Kidney (tissue), 14 donors: ENCODE data around the gene SLC6A3. TPM values are rescaled to one million over a fixed set of nuclear protein-coding genes. Genes with fewer than 3 reads are reported as not detected.
A peak's percentile ranks its signal among the peaks of the same experiment; 100 is the strongest.
"Not testable (repeated sequence)": the region's sequence is repeated elsewhere in the genome, so short reads cannot be mapped to it uniquely, and the experiment has no call there.

Source experiments
- DNase-seq, 5 donors: peaks; one replicate each; pipeline ENCODE4 v3.0.0-alpha.2; 2013 to 2020
- FAIRE-seq: peaks from 2 replicates; lab custom pipeline; 2012; peaks lifted over from hg19 to GRCh38; lab: Jason Lieb, UNC
- H3K27ac ChIP-seq, 2 donors: one replicate each; pipeline ENCODE4 v1.7.0; 2013; ENCODE audit warnings: low read depth in 2 of 2, low read length in 2 of 2, inconsistent platforms in 1 of 2
- H3K27me3 ChIP-seq: one replicate; pipeline ENCODE4 v1.7.1; 2013; ENCODE audit warnings: low read length, inconsistent platforms; ENCODE audit not compliant: control insufficient read depth, insufficient read depth
- H3K36me3 ChIP-seq, 3 donors: one replicate each; pipeline versions ENCODE4 v1.7.0 to v1.7.1; 2013; ENCODE audit warnings: low read length in 3 of 3, control low read depth in 1 of 3, inconsistent platforms in 1 of 3; ENCODE audit not compliant: insufficient read depth in 3 of 3, control insufficient read depth in 2 of 3
- H3K4me1 ChIP-seq, 3 donors: one replicate each; pipeline versions ENCODE4 v1.7.0 to v1.7.1; 2013; ENCODE audit warnings: low read length in 3 of 3, inconsistent platforms in 1 of 3, low read depth in 1 of 3; ENCODE audit not compliant: control insufficient read depth in 2 of 3, insufficient read depth in 2 of 3
- H3K4me3 ChIP-seq, 3 donors: one replicate each; pipeline versions ENCODE4 v1.7.0 to v1.8.1; 2013; ENCODE audit warnings: low read length in 3 of 3, control low read depth in 1 of 3, inconsistent platforms in 1 of 3
- H3K9ac ChIP-seq, 3 donors: one replicate each; pipeline versions ENCODE4 v1.7.0 to v1.7.1; 2013; ENCODE audit warnings: low read length in 3 of 3, control low read depth in 1 of 3, inconsistent platforms in 1 of 3
- H3K9me3 ChIP-seq, 3 donors: one replicate each; pipeline versions ENCODE4 v1.7.0 to v1.7.1; 2013; ENCODE audit warnings: low read length in 3 of 3, control low read depth in 1 of 3, inconsistent platforms in 1 of 3; ENCODE audit not compliant: control insufficient read depth in 2 of 3, insufficient read depth in 1 of 3
- intact Hi-C: fragments of 100-400 bp; cut with DNase I; formaldehyde crosslinking; loops from one replicate; pipeline ENCODE4 v1.11.1; 2022
- polyA plus RNA-seq: library from polyadenylated mRNA; stranded (reverse); fragments of 350-450 nt; fragmentation: Illumina TruSeq; extraction: RNeasy Lipid Tissue Mini Kit (QIAGEN cat#74804); gene quantifications from one replicate; pipeline ENCODE4 v1.2.3, GENCODE V29; 2014; ENCODE audit warnings: low read depth, low replicate concordance; ENCODE audit not compliant: insufficient read depth
- total RNA-seq: library from RNA; stranded (reverse); fragmentation: NEBNext Ultra II Directional; extraction: Animal tissue kit (Norgen Biotek cat#: 25700); gene quantifications from one replicate; pipeline ENCODE4 v1.2.1, GENCODE V29; 2021
- TF ChIP-seq, protein P1 (sequence below): IDR thresholded peaks from 3 replicates; pipeline ENCODE4 v1.5.1; 2012; ENCODE audit warnings: mild to moderate bottlenecking, moderate library complexity, borderline replicate concordance; ENCODE audit not compliant: insufficient read depth; ENCODE audit errors: extremely low read depth
- donor health status: control.
- donor health status: control.
- donor health status: control.
- donor health status: control.
- donor health status: control.
- donor health status: DM: yes; HTN: yes; CAD: no.
- donor health status: Normal renal cell carcinoma (clear cell type).

Gene SLC6A3
- total and polyA plus RNA-seq, 2 donors from 2014 or later: 0.09 to 0.54 TPM

DNA sequence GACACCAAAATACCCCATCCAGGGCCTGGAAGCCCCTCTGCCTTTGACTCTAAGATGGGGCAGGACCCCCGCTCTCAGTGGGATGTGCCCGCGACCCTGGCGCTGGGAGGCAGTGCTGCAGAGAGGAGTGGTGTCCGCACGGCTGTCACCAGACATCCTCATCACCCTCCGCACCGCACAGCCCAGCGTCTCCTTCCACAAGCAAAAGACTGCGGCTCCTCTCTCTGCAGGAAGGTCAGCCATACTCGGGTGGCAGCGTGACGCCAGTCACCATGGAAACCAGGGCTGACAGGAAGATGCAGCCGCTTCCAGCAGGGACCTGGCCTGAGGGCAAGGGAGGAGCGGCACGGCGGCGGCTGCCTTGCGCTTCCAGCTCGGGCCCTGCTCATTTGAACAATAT is 17.1 kb upstream of the SLC6A3 start:
- H3K27ac ChIP-seq: no peak overlapping the region
- H3K36me3 ChIP-seq: peaks cover 4 to 8% (median 7%) of the 10 kb centered on the region in 3 donors
- H3K9me3 ChIP-seq: no peaks in the 10 kb centered on the region
- no peaks in the 10 kb centered on the region for H3K27me3 ChIP-seq
- TF ChIP-seq, protein P1, sequence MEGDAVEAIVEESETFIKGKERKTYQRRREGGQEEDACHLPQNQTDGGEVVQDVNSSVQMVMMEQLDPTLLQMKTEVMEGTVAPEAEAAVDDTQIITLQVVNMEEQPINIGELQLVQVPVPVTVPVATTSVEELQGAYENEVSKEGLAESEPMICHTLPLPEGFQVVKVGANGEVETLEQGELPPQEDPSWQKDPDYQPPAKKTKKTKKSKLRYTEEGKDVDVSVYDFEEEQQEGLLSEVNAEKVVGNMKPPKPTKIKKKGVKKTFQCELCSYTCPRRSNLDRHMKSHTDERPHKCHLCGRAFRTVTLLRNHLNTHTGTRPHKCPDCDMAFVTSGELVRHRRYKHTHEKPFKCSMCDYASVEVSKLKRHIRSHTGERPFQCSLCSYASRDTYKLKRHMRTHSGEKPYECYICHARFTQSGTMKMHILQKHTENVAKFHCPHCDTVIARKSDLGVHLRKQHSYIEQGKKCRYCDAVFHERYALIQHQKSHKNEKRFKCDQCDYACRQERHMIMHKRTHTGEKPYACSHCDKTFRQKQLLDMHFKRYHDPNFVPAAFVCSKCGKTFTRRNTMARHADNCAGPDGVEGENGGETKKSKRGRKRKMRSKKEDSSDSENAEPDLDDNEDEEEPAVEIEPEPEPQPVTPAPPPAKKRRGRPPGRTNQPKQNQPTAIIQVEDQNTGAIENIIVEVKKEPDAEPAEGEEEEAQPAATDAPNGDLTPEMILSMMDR: no peak
- DNase-seq: peak in 2 of 5 donors; percentile 26 to 76
- intact Hi-C loops: no loop called here
- no peaks in the 10 kb centered on the region for H3K4me1 ChIP-seq
- no peak overlapping the region for H3K4me3 ChIP-seq
- no peak overlapping the region for H3K9ac ChIP-seq
- no peak for FAIRE-seq

DNA sequence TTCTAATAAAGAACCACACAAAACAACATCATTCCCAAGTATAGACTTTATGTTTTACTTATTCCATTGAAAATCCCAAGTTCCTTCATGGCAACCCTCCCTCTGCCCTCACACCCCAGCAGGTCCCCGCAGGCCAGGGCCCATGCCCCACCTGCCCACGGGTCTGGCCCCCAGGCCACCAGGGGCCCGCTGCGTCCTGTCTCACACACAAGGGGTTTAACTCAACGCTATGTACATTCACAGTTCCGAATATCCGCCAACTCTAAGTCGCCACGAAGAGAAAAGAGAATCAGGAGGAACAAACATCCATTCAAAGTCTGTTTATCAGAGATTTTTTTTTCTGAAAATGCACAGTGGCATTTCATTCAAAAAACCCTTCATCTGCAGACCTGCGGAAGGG is 16.2 kb upstream of the SLC6A3 start:
- H3K9ac ChIP-seq: no peak overlapping the region
- FAIRE-seq (no peak), DNase-seq (peak in 1 of 5 donors; percentile 15)
- peaks cover 0 to 6% (median 0%) of the 10 kb centered on the region in 3 donors for H3K9me3 ChIP-seq
- intact Hi-C loops: no loop called here
- H3K27ac ChIP-seq: no peak overlapping the region
- H3K4me1 ChIP-seq: no peaks in the 10 kb centered on the region
- H3K27me3 ChIP-seq: no peaks in the 10 kb centered on the region
- H3K36me3 ChIP-seq: peaks cover 4 to 8% (median 7%) of the 10 kb centered on the region in 3 donors
- TF ChIP-seq, protein P1: no peak
- no peak overlapping the region for H3K4me3 ChIP-seq

DNA sequence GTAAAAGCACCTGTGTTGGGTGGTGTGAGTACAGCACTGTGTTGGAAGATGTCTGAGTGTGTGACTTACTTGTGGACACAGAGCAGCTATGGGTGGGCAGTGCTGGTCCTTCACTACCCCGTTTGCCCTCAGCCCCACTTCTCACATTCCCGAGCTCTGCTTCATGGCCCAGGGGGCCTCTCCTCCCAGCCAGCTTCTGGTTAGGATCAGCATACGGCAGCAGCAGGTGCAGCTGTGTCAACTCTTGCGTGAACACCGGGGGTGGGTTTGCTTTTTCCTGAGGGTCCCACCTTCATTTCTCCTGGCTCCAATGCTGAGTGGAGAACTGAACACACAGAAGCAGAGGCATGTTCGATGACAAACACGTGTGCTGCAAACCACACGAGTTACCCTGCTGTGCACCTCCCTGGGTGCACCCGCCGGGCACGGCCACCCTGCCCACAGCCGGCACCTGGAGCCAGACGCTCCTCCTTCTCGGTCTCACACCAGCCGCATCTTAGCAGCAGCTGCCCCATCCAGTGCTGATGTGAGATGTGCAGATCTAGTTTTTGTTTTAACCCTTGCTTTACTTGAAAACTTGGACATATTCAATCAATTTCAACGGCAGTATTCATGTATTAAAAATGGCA is 14.9 kb upstream of the SLC6A3 start:
- H3K27ac ChIP-seq: no peak overlapping the region
- peaks cover 4 to 7% (median 5%) of the 10 kb centered on the region in 3 donors for H3K36me3 ChIP-seq
- H3K27me3 ChIP-seq: no peaks in the 10 kb centered on the region
- no peak overlapping the region for H3K9ac ChIP-seq
- peaks cover 0 to 6% (median 0%) of the 10 kb centered on the region in 3 donors for H3K9me3 ChIP-seq
- DNase-seq: no peak
- H3K4me3 ChIP-seq: no peak overlapping the region
- intact Hi-C loops: no loop called here
- no peaks in the 10 kb centered on the region for H3K4me1 ChIP-seq
- TF ChIP-seq, protein P1: no peak
- FAIRE-seq: no peak

DNA sequence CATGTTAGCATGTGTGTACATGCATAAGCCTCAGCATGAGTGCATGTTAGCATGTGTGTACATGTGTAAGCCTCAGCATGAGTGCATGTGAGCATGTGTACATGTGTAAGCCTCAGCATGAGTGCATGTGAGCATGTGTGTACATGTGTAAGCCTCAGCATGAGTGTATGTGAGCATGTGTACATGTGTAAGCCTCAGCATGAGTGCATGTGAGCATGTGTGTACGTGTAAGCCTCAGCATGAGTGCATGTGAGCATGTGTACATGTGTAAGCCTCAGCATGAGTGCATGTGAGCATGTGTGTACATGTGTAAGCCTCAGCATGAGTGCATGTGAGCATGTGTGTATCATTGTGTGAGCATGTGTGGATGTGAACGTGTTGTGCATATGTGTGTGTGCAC is 14.2 kb upstream of the SLC6A3 start:
- H3K9me3 ChIP-seq, H3K27me3 ChIP-seq, H3K4me3 ChIP-seq, H3K9ac ChIP-seq, FAIRE-seq, H3K27ac ChIP-seq, H3K4me1 ChIP-seq, intact Hi-C loops, H3K36me3 ChIP-seq, DNase-seq: not testable (repeated sequence)

DNA sequence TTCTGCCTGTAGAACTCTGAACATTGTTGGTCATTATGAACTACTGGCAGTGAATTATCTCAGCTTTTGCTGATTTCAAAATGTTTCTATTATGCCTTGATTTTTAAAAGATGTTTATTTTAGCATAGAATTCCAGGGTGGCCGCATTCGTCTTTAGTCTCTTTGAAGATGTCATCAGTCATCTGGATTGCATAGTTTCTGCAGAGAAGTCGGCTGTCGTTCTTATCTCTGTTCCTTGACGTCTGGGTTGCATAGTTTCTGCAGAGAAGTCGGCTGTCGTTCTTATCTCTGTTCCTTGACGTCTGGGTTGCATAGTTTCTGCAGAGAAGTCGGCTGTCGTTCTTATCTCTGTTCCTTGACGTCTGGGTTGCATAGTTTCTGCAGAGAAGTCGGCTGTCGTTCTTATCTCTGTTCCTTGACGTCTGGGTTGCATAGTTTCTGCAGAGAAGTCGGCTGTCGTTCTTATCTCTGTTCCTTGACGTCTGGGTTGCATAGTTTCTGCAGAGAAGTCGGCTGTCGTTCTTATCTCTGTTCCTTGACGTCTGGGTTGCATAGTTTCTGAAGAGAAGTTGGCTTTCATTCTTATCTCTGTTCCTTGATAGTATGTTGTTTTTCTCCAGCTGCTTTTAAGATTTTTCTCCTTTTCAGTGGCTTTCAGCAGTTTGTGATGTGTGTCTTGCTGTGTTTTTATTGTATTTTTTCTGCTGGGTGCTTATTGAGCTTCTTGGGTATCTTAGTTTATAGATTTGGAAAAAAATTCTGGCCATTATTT is 11.1 kb upstream of the SLC6A3 start:
- peaks cover 0 to 10% (median 0%) of the 10 kb centered on the region in 3 donors for H3K9me3 ChIP-seq
- H3K9ac ChIP-seq, H3K27ac ChIP-seq, DNase-seq, intact Hi-C loops, H3K27me3 ChIP-seq, H3K36me3 ChIP-seq, FAIRE-seq, H3K4me3 ChIP-seq, H3K4me1 ChIP-seq: not testable (repeated sequence)
